GM12873 (cell line): ENCODE data around the gene CLDND1.

ENCODE experiments used
- TF ChIP-seq, protein P1 (sequence below): IDR thresholded peaks from 2 replicates; pipeline ENCODE4 v1.5.1; 2012; ENCODE audit warnings: low read depth, mild to moderate bottlenecking, moderate library complexity, low read length, control low read depth; ENCODE audit not compliant: insufficient read depth; ENCODE audit errors: missing control alignments

The CLDND1 gene

DNA sequence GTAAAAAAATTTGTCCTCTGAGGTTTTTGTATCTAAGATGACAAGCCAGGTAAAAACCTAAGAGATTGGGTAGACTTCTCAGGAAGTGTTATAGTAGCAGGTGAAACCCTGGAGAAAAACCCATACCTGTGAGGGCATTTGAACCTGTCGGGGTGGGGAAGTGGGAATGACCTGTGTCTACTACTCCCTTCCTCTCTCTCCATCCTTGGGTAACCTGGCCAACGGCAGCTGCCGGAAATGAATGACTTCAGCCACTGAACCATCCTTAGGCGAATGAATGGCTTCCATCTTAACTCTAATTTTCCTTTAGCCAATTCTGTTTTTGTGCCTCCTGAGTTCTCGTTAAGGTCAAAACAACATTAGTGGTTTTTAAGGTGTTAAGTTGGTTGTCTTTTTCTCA, 25.8 kb upstream of the CLDND1 start:
- TF ChIP-seq, protein P1, sequence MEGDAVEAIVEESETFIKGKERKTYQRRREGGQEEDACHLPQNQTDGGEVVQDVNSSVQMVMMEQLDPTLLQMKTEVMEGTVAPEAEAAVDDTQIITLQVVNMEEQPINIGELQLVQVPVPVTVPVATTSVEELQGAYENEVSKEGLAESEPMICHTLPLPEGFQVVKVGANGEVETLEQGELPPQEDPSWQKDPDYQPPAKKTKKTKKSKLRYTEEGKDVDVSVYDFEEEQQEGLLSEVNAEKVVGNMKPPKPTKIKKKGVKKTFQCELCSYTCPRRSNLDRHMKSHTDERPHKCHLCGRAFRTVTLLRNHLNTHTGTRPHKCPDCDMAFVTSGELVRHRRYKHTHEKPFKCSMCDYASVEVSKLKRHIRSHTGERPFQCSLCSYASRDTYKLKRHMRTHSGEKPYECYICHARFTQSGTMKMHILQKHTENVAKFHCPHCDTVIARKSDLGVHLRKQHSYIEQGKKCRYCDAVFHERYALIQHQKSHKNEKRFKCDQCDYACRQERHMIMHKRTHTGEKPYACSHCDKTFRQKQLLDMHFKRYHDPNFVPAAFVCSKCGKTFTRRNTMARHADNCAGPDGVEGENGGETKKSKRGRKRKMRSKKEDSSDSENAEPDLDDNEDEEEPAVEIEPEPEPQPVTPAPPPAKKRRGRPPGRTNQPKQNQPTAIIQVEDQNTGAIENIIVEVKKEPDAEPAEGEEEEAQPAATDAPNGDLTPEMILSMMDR = no peak

DNA sequence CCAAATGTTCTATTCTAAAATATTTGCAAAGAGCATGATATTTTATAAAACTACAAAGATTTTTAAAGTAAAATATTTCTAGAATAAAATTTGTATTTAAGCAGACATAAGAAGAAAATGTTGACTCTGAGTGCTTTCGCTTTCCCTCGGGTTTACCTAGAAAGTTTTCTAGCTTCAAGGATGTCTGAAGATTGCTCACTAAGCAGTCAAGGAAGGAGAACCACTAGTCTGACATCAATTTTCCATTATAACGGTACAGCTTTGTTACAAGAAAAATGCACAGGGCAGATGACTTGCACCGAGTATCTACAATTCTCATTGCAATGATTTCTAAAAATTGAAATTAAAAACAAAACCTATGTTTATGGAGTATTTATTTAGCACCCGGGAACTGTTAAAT, 23.2 kb upstream of the CLDND1 start:
- TF ChIP-seq, protein P1 = no peak

DNA sequence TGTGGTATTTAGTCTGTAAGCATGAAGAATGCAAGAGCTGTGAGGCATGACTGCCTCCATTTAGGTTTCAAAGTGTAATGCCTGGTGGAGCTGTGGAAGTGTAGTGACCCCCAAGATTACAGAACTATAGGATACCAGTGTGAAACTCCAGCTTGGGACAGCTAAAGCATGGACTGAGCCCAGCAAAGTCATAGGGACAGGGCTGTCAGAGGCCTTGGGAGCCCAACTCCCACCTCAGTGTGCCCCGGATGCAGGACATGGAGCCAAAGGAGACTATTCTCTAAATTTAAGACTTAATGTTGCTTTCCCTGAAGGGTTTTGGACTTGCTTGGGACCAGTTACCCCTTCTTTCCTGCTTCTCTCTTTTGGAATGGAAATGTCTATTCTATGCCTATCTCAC, 19.9 kb upstream of the CLDND1 start:
- TF ChIP-seq, protein P1 = no peak

DNA sequence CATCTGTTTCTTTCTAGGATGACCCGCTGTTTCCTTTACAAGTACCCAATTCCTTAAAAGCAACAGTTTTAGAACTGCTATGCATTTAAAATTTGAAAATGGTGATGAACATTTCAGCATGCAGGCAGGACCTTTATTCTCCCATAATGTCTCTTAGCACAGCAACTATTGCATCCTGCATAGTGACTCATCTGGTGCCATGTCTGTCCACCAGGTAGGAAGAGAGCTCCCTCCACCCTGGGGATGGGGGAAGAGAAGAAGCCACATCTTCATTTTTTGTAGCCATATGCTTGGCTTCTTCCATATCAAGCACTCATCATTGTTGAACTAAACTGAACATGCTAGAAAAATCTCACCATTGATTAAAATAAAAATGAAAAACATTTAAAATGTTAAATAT, 19.0 kb upstream of the CLDND1 start:
- TF ChIP-seq, protein P1 = no peak

DNA sequence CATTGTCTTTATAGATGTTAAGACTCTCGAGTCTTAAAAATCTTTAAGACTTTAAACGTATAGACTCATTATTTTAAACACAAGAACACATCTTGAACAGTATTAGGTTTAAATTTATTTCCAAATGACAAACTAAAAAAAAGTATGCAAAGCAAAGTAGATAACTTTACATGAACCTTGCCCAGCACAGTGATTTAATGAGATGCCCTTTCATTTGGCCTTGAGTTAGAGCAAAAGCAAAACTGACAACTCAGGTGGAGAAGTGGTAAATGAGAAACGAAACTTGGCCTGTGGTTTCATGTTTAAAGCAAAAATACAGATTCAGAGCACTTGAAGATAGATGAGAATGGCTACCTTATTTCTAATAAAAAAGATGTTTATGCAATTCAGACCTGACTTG, 17.6 kb upstream of the CLDND1 start:
- TF ChIP-seq, protein P1 = no peak

DNA sequence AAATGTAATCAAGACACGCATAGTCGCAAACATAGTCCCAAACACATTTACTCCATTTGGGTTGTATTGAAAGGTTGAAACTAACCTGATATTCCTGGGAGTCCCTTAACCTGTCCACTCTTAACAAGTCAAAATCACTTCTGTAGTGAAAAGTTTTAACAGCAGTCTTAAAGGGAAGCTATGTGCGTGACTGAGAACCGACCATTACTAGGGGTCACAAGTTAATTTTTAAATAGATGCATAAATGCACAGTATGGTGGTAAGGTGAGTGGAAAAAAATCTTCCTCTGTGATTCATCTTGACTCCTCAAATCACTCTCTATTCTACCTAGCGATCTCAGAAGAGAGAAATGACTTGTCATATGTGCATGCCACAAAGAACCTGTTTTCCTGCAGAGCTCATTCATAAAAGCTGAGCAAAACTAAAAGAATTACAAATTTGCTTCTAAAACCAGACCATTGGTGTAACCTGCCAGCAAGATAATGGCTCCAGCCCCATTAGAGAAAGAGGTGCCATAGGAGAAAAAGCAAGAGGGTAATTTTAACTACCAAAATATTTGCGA, 13.8 kb upstream of the CLDND1 start:
- TF ChIP-seq, protein P1 = no peak

DNA sequence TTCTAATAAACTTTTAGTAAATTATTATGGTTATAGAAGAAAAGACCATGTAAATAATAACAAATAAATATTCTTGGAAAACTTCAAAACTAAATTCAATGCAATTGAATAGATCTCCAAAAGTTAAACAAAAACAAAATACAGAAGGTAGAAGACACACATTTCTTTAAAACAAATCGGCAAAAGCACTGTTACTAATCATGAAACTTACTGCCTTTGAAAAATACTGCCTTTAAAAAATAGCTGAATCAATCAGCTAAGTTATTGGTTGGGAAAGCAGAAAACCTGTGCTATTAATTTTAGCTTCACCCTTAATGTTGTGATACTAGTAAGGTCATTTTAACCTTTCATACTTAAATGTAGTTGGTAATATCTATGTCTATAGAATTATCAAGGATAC, 12.0 kb upstream of the CLDND1 start:
- TF ChIP-seq, protein P1 = no peak
